Fibroblast of villous mesenchyme (primary cell): ENCODE results near the gene CLIP3. TPM values are rescaled to one million over a fixed set of nuclear protein-coding genes. Genes with fewer than 3 reads are reported as not detected.

Experiments
- DNase-seq: peaks from one replicate; pipeline ENCODE4 v3.0.0-alpha.2; 2010; ENCODE audit warnings: low read depth
- H3K4me3 ChIP-seq: 2 replicates; pipeline ENCODE4 v1.5.1; 2011; ENCODE audit warnings: low read depth, mild to moderate bottlenecking, low read length
- total RNA-seq: library from RNA; depleted of rRNA; stranded (reverse); fragments of >200 nt; gene quantifications from 2 replicates; pipeline ENCODE4 v1.2.3, GENCODE V29; 2012
- TF ChIP-seq, protein P1 (sequence below): IDR thresholded peaks from 2 replicates; pipeline ENCODE4 v1.5.1; 2012; ENCODE audit warnings: low read depth, mild to moderate bottlenecking, low read length; ENCODE audit not compliant: insufficient read depth

The CLIP3 gene
- total RNA-seq, 1 donor = 17.3 TPM

DNA sequence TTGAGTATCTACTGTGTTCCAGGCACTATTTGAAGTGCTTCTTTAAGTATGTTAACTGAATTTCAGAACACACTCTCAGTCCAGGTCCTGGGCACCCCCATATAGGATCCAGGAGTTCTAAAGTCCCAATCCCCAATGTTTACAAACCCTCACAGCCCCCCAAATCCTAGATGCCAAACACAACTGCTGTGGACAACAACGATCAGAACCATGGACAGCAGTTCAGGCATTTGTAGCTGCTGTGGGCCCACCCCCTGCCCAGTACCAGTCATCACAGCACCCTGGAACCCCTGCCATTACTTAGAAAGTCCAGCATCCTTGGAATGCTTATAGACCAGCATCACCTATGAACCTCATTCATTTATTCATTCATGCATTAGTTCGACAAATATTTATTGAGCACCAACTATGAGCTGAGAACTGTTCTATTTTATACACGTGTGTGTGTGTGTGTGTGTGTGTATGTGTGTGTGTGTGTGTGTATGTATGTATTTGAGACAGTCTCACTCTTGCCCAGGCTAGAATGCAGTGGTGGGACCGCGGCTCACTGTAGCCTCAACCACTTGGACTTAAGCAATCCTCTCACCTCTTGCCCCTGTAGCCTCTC is 57.0 kb downstream of the CLIP3 start:
- no peak overlapping the region for H3K4me3 ChIP-seq
- TF ChIP-seq, protein P1, sequence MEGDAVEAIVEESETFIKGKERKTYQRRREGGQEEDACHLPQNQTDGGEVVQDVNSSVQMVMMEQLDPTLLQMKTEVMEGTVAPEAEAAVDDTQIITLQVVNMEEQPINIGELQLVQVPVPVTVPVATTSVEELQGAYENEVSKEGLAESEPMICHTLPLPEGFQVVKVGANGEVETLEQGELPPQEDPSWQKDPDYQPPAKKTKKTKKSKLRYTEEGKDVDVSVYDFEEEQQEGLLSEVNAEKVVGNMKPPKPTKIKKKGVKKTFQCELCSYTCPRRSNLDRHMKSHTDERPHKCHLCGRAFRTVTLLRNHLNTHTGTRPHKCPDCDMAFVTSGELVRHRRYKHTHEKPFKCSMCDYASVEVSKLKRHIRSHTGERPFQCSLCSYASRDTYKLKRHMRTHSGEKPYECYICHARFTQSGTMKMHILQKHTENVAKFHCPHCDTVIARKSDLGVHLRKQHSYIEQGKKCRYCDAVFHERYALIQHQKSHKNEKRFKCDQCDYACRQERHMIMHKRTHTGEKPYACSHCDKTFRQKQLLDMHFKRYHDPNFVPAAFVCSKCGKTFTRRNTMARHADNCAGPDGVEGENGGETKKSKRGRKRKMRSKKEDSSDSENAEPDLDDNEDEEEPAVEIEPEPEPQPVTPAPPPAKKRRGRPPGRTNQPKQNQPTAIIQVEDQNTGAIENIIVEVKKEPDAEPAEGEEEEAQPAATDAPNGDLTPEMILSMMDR = no peak
- no peak for DNase-seq

DNA sequence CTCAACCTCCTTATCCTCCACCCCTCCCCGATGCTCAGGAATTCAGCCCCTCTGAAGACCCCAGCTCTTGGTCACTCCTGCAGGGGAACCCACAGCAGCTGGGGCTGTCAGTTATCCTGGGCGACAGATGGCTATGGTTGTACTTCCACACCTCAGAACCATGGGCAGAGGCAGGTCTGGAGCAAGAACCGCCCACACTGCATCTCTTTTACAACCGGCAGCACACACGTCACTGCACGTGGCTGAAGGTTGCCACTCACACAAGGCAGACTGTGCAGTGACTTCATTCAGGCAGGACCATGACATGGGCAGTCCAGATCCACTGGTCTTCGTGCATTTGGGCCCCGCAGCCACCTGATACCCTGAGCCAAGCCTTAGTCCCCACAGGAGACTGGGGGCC is 59.2 kb downstream of the CLIP3 start:
- TF ChIP-seq, protein P1 = no peak
- H3K4me3 ChIP-seq = no peak overlapping the region
- no peak for DNase-seq

DNA sequence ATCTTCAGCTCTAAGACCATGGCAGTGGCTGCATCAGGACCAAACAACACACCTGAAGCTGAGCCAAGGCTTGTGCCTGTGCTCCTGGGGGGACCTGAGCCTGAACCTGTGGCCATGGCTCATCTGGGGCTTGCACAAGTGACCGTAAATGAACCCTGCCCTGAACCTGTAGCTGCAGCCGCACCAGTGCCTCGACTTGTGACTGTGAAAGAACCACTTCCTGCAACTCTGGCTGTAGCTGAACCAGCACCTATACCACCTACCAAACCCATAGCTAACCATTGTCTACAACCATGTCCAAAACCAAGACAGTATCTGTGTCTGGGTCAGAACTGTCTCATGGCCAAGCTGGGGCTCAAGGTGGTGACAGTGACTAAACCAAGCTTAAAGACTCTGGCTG is 65.9 kb downstream of the CLIP3 start:
- no peak for DNase-seq
- TF ChIP-seq, protein P1 = no peak

More for the DNA sequence above, 65.9 kb downstream of the CLIP3 start:
- no peak overlapping the region for H3K4me3 ChIP-seq

Other genes with a start within 250 kb of the CLIP3 start
- not detected in 2 replicates for gene PRODH2, start 220.0 kb downstream of the CLIP3 start, total RNA-seq
- not detected in 2 replicates for gene NPHS1, start 180.4 kb downstream of the CLIP3 start, total RNA-seq
- gene KIRREL2, start 176.0 kb downstream of the CLIP3 start, total RNA-seq = under 0.01 TPM in 1 of 2 replicates, not detected in the other
- 3.5 and 4.2 TPM in 2 replicates for gene APLP1, start 164.3 kb downstream of the CLIP3 start, total RNA-seq
- 3.0 and 3.5 TPM in 2 replicates for gene NFKBID, start 132.3 kb downstream of the CLIP3 start, total RNA-seq
- 0.43 and 0.64 TPM in 2 replicates for gene HCST, start 130.3 kb downstream of the CLIP3 start, total RNA-seq
- not detected in 2 replicates for gene TYROBP, start 124.6 kb downstream of the CLIP3 start, total RNA-seq
- gene LRFN3, start 96.5 kb downstream of the CLIP3 start, total RNA-seq = 3.5 and 6.8 TPM in 2 replicates
- gene SDHAF1, start 37.7 kb downstream of the CLIP3 start, total RNA-seq = 12.5 and 15.5 TPM in 2 replicates
- 0.32 TPM in 1 of 2 replicates, not detected in the other for gene SYNE4, start 24.1 kb downstream of the CLIP3 start, total RNA-seq
- gene ALKBH6, start 18.7 kb downstream of the CLIP3 start, total RNA-seq = 14.2 and 16.8 TPM in 2 replicates
- 2.9 and 4.3 TPM in 2 replicates for gene THAP8, start 21.4 kb upstream of the CLIP3 start, total RNA-seq
- gene WDR62, start 22.0 kb upstream of the CLIP3 start, total RNA-seq = 5.5 and 7.8 TPM in 2 replicates
- gene OVOL3, start 78.3 kb upstream of the CLIP3 start, total RNA-seq = not detected in 2 replicates
- gene POLR2I, start 82.0 kb upstream of the CLIP3 start, total RNA-seq = 26.8 and 44.5 TPM in 2 replicates
- gene TBCB, start 82.6 kb upstream of the CLIP3 start, total RNA-seq = 144 and 165 TPM in 2 replicates
- gene CAPNS1, start 107.2 kb upstream of the CLIP3 start, total RNA-seq = 258 and 346 TPM in 2 replicates
- 13.9 and 18.6 TPM in 2 replicates for gene COX7A1, start 119.6 kb upstream of the CLIP3 start, total RNA-seq
- 1.6 and 4.3 TPM in 2 replicates for gene ZNF565, start 181.8 kb upstream of the CLIP3 start, total RNA-seq
- gene ZNF146, start 182.2 kb upstream of the CLIP3 start, total RNA-seq = 59.6 and 85.1 TPM in 2 replicates